ENCODE data around the gene D2HGDH.

Gene D2HGDH

DNA sequence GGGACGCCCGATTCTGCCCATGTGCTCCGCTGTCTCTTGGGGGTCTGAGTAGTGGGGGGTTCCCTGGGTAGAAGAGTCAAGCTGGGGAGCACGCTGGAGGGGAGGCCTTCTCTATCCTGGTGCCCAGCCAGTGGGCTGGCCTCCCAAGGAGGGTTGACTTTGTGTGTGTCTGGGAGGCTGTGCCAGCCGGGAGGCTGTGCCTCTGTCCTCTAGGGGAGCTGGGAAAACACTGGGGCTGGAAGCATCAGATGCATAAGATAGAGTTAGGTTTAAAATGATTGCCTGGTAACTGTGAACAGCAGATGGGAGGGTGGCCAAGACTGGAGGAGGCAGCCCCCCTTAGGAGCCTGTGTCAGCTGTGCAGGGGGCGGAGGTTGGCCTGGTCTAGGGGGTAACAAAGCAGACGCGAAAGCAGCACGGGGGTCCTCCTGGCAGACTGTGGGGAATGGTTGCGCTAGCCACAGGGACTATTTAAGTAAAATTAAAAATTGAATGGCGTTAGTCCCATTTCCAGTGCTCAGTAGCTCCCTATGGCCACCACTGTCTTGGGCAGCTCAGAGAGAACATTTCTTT lies 31.3 kb upstream of the D2HGDH start:
- no peaks in the 10 kb centered on the region for H3K9me3 ChIP-seq
- H3K27ac ChIP-seq: no peak overlapping the region
- TF ChIP-seq, protein P1, sequence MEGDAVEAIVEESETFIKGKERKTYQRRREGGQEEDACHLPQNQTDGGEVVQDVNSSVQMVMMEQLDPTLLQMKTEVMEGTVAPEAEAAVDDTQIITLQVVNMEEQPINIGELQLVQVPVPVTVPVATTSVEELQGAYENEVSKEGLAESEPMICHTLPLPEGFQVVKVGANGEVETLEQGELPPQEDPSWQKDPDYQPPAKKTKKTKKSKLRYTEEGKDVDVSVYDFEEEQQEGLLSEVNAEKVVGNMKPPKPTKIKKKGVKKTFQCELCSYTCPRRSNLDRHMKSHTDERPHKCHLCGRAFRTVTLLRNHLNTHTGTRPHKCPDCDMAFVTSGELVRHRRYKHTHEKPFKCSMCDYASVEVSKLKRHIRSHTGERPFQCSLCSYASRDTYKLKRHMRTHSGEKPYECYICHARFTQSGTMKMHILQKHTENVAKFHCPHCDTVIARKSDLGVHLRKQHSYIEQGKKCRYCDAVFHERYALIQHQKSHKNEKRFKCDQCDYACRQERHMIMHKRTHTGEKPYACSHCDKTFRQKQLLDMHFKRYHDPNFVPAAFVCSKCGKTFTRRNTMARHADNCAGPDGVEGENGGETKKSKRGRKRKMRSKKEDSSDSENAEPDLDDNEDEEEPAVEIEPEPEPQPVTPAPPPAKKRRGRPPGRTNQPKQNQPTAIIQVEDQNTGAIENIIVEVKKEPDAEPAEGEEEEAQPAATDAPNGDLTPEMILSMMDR (IDR thresholded peaks at IDR 0.05): no peak
- peaks cover 15% of the 10 kb centered on the region for H3K36me3 ChIP-seq
- peaks cover 16 to 17% of the 10 kb centered on the region in 2 experiments for H3K4me1 ChIP-seq (ENCODE audit: control insufficient read depth in 1 of 2, insufficient read depth in 1 of 2, low read depth in 1 of 2, low read length in 1 of 2)
- H3K4me3 ChIP-seq (ENCODE audit: low read depth in 1 of 2, low read length in 1 of 2): peak overlapping the region; percentile 80 to 91
- no peaks in the 10 kb centered on the region for H3K27me3 ChIP-seq

DNA sequence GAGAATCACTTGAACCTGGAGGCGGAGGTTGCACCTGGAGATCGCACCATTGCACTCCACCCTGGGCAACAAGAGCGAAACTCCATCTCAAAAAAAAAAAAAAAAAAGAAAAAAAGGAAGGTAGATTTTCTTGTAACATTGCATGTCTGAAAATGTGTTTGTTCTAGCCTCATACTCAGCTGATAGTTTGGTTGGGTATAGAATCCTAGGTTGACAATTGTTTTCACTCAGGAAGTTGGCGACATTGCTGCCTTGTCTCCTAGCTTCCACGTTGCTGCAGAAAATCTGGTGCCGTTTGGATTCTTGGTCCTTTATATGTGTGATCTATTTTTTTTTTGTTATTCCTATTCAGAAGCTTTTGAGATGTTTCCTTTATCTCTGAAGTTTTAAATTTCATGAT lies 27.9 kb upstream of the D2HGDH start:
- no peaks in the 10 kb centered on the region for H3K9me3 ChIP-seq
- no peak overlapping the region for H3K27ac ChIP-seq
- H3K4me1 ChIP-seq (ENCODE audit: control insufficient read depth in 1 of 2, insufficient read depth in 1 of 2, low read depth in 1 of 2, low read length in 1 of 2): peaks cover 9 to 11% of the 10 kb centered on the region in 2 experiments
- H3K4me3 ChIP-seq (ENCODE audit: low read depth in 1 of 2, low read length in 1 of 2): no peak overlapping the region
- TF ChIP-seq, protein P1 (IDR thresholded peaks at IDR 0.05): no peak
- peaks cover 45% of the 10 kb centered on the region for H3K36me3 ChIP-seq
- H3K27me3 ChIP-seq: no peaks in the 10 kb centered on the region

DNA sequence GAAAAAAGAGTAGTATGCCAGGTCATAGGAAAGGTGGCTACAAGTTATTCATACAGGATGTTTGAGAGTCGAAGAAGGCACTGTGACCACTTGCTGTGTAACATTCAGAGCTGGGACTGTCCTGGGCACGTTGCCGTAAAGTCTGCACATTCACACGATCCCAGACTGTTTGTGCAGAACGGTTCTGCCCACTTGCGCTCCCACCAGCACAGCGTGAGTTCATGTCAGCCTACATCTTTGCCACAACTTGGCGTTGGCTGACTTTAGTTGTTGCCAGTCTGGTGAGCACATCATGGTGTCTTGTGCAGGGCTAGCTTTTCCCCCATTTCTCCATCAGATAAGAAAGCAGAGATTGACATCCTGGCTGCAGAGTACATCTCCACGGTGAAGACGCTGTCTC lies 25.6 kb upstream of the D2HGDH start:
- Histone ChIP-seq H3K27me3 (no peaks in the 10 kb centered on the region), H3K9me3 (no peaks in the 10 kb centered on the region), H3K4me1 (ENCODE audit: control insufficient read depth in 1 of 2, insufficient read depth in 1 of 2, low read depth in 1 of 2, low read length in 1 of 2) (no peaks in the 10 kb centered on the region), H3K27ac (no peak overlapping the region), H3K4me3 (ENCODE audit: low read depth in 1 of 2, low read length in 1 of 2) (no peak overlapping the region), H3K36me3 (peaks cover 63% of the 10 kb centered on the region)
- TF ChIP-seq, protein P1 (IDR thresholded peaks at IDR 0.05): no peak

DNA sequence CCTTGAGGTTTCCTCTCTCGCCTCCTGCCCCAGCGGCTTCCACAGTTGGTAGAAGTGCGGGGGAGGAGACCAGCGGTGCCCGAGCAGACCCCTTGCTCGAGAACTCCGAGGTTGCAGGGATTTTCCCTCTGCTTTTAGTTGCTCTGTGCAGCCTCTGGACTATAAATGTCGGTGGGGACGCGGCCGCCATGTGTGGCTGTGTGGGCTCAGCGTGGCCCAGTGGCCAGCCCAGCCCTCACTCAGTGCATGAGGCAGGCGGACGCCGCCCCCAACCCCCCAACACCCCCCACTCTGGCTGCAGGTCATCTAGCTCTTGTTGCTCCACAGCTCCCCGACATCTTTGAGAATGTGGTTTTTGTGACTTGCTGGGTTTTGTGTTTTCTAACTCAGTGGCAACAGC lies 15.3 kb upstream of the D2HGDH start:
- Histone ChIP-seq H3K4me1 (ENCODE audit: control insufficient read depth in 1 of 2, insufficient read depth in 1 of 2, low read depth in 1 of 2, low read length in 1 of 2) (no peaks in the 10 kb centered on the region), H3K9me3 (no peaks in the 10 kb centered on the region), H3K27ac (no peak overlapping the region), H3K36me3 (peaks cover 63% of the 10 kb centered on the region), H3K27me3 (no peaks in the 10 kb centered on the region), H3K4me3 (ENCODE audit: low read depth in 1 of 2, low read length in 1 of 2) (no peak overlapping the region)
- TF ChIP-seq, protein P1 (IDR thresholded peaks at IDR 0.05): no peak

DNA sequence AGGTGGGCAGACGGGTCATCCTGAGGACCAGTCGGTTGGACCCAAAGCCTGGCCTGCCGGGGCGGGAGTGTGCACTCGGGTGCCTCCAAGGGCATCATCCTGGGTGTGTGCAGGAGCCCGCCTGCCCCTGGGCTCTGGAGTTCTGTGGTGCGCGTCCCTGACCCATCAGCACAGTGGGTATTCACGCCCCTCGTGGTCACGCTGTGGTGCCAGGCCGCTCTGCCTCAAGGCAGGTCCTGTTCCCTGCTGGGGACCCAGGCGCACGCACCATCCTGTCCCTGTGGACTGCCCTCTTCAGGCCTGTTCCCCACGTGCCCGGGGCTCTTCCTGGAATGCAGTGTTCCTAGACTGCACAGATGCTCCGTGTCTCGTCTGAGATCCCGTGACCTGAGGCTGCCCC lies 14.3 kb upstream of the D2HGDH start:
- H3K27ac ChIP-seq: no peak overlapping the region
- no peak overlapping the region for H3K4me3 ChIP-seq (ENCODE audit: low read depth in 1 of 2, low read length in 1 of 2)
- H3K4me1 ChIP-seq (ENCODE audit: control insufficient read depth in 1 of 2, insufficient read depth in 1 of 2, low read depth in 1 of 2, low read length in 1 of 2): peaks cover 4% of the 10 kb centered on the region in 2 experiments
- no peaks in the 10 kb centered on the region for H3K27me3 ChIP-seq
- H3K9me3 ChIP-seq: no peaks in the 10 kb centered on the region
- TF ChIP-seq, protein P1 (IDR thresholded peaks at IDR 0.05): no peak
- H3K36me3 ChIP-seq: peaks cover 60% of the 10 kb centered on the region

All from neutrophil (primary cell).